GM18505 (cell line): ENCODE results near the gene KDM1A.
"Not testable (repeated sequence)": the region's sequence is repeated elsewhere in the genome, so short reads cannot be mapped to it uniquely, and the experiment has no call there.

ENCODE experiments used
- ATAC-seq: cut with Tn5 transposase; IDR thresholded peaks from one replicate; pipeline ENCODE4 v1.9.1; 2021; ENCODE audit not compliant: unreplicated experiment
- POLR2A ChIP-seq: IDR thresholded peaks from 4 replicates; pipeline ENCODE4 v1.6.1; 2011; ENCODE audit warnings: borderline replicate concordance; ENCODE audit not compliant: insufficient read depth, insufficient read length; ENCODE audit errors: extremely low read depth

Gene KDM1A

DNA sequence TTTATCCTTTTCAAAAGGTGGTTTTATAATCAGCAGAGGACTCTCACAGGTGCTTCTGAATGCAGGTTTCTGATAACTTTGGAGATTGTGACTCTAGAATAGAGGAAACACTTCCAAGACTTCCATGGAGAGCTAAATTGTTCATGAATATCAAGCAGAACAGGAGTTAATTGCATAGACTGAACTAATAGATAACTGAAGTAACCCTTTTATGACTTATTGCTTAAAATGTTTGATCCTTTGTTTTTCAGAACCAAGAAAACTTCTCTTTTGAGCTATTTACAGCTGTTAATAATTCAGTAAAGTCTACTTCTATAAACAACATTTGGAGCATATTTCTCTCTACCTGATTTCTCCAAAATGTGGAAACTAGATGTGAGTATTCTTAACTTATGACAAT lies 23.5 kb upstream of the KDM1A start:
- TF ChIP-seq POLR2A: no peak
- ATAC-seq: no peak

DNA sequence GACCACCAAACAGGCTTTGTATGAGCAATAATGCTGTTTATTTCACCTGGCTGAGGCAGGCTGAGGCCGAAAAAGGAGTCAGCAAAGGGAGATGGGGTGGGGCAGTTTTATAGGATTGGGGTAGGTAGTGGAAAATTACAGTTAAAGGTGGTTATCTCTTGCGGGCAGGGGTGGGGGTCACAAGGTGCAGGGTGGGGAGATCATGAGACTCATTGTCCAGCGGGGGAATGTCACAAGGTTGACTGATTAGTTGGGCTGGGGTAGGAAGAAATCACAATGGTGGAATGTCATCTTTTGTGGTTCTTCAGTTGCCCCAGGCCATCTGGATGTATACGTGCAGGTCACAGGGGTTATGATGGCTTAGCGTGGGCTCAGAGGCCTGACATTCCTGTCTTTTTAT lies 21.7 kb upstream of the KDM1A start:
- ATAC-seq: not testable (repeated sequence)

DNA sequence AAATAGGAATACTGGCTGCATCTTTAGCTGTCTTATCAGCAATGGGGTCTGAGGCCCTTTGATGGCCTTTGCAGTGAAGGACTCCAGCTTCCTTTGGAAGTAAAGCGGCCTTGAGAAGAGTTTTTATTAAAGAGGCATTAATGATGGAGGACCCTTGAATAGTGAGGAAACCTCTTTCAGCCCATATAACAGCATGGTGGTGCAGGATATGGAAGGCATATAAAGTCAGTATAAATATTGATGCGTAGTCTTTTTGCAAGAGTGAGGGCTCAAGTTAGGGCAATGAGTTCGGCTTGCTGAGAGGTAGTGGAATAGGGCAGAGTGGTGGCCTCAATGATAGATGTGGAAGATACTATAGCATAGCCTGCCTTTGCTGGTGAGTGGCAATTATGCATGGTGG lies 19.1 kb upstream of the KDM1A start:
- ATAC-seq: not testable (repeated sequence)

DNA sequence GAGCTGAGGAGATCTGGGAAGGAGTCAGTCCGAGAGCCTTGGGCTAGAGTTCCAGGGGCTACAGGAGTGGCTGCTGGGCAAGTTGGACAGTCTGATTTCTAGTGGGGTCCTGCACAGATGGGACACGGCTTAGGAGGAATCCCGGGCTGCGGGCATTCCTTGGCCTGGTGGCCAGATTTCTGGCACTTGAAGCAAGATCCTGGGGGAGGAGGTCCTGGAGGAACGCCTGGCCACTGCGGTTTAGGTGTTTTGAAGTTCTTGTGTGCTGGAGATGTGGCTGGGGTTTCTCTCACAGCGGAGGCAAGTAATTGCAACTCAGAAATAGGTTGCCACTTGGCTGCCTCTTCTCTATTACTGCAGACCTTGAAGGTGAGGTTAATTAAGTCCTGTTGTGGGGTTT lies 17.1 kb upstream of the KDM1A start:
- ATAC-seq: not testable (repeated sequence)

DNA sequence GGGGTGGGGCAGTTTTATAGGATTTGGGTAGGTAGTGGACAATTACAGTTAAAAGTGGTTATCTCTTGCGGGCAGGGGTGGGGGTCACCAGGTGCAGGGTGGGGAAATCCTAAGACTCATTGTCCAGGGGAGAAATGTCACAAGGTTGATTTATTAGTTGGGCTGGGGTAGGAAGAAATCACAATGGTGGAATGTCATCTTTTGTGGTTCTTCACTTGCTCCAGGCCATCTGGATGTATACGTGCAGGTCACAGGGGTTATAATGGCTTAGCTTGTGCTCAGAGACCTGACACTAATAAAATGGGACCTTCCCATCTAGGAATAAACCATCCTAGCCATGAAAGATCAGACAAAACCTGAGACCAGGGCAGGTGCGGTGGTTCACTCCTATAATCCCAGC lies 15.2 kb upstream of the KDM1A start:
- ATAC-seq: no peak
- TF ChIP-seq POLR2A: no peak

DNA sequence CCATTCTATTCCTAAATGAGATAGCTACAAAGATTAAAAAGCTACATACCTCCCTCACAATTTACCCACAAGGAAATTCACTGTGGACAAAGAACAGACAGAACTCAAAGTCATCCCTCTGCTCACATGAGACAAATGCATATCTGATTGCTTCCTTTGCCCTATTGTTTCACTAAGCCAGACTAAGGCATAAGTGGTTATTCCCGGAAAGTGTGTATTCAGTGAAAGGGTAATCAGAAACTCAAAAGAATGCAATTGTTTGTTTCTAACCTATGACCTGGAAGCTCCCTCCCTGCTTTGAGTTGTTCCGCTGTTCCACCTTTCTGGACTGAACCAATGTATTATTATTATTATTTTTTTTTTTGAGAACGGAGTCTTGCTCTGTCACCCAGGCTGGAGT lies 14.5 kb upstream of the KDM1A start:
- ATAC-seq: not testable (repeated sequence)

DNA sequence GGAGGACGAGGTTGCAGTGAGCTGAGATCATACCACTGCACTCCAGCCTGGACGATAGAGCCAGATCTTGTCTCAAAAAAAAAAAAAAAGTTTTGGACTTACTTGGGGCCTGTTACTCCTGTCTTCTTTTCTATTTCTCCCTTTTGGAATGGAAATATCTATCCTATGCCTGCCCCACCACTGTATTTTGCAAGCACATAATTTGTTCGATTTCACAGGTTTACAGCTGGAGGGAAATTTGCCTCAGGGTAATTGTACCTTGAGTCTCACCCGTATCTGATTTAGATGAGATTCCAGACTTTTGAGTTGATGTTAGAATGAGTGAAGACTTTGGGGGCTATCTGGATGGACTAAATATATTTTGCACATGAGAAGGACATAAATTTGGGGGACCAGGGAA lies 12.2 kb upstream of the KDM1A start:
- TF ChIP-seq POLR2A: no peak
- no peak for ATAC-seq

DNA sequence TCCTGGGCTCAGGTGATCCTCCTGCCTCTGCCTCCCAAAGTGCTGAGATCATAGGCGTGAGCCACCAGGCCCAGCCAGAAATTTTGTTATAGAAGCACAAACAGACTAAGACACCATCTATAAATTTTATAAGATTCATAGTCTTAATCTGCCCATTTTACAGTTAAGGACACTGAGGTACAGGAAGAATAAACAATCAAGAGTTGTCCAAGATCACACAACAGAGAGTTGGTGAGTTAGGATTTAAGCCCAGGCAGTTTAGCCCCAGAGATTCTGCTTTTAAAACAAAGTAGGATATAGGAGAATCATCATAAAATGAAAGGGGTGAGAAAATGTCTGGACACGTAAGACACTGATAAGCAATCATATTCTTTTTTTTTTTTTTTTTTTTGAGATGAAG lies 10.4 kb upstream of the KDM1A start:
- TF ChIP-seq POLR2A: no peak
- no peak for ATAC-seq

DNA sequence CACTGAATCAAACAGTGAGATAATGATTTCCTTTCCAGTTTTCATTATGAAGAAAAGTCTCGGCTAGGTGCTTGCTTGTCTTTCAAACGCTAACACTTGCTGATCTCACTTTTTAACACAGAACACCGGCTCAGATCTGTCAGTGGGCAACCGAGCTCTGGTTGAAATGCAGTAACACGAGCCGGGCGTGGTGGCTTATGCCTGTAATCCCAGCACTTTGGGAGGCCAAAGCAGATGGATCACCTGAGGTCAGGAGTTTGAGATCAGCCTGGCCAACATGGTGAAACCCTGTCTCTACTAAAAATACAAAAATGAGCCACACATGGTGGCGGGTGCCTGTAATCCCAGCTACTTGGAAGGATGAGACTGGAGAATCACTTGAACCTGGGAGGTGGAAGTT lies 9.2 kb upstream of the KDM1A start:
- ATAC-seq: not testable (repeated sequence)

DNA sequence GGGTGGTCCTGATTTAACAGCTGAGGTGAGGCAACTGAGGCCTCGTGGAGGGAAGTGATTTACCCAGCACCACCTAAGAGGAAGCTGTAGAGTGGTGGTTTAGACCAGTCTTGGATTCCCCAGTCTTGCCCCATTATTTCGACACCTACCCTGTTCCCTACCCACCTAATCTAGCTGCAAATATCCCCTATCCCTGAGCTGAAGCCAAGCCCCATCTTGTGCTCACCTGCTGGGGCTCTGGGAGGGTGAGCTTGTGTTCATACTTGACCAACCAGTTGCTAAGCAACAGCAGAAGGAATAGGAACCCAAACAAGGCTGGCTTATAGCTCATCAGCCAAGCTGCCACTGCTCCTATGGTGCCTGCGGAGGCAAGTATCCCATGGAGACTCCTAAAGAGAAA lies 5.6 kb upstream of the KDM1A start:
- TF ChIP-seq POLR2A: no peak
- no peak for ATAC-seq

DNA sequence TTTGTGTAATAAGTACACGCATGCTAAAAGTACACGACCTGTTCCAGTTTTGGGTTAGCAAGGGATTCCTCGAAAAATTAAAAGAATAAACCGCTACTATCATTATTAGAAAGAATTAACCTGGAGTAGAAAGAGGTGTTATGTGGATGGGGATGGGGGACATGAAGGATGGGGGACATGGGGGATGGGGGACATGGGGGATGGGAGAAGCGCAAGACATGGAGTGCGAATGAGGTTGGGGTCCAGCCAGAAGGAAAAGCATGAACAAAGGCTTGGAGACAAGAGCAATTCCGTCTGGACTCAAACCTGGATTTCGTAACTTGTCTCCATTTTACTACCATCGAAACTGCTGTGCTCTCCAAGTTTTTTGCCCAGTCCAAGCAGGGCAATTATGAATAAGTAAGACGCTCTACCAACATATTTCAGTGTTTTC lies 591 bp upstream of the KDM1A start:
- no peak for TF ChIP-seq POLR2A
- ATAC-seq: no peak

DNA sequence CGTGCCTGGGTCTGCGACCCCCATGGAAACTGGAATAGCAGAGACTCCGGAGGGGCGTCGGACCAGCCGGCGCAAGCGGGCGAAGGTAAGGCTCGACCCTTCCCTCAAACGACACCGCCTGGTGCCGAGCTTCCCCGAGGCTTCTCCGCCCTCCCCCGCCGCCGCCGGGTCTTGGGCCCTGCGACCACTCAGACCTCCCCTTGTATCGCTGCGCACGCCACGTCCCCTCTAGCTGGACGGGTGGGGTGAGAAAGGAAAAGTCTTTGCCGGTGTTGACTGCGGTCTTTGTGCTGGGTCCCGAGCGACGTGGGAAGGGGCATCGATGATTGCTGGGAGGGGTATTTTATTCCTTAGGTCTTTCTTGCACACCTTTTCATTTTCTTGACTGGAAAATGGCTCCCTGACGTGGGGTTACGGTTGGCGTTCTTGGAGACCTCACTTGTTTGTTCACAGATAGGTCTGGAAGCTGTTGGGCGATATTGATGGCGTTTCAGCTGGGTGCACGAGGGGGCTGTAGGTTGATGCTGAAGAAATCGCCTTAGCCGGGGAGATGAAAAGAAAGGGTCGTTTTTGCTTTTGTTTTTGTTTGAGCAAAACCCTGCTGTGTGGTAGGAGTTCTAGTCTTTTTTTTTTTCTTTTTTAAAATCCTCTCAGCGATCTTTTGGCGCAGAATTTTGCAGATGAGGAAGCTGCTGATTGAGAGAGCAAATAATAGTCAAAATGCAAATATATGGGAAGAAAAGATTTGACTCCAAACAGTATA lies 776 bp downstream of the KDM1A start:
- no peak for ATAC-seq
- TF ChIP-seq POLR2A: no peak

DNA sequence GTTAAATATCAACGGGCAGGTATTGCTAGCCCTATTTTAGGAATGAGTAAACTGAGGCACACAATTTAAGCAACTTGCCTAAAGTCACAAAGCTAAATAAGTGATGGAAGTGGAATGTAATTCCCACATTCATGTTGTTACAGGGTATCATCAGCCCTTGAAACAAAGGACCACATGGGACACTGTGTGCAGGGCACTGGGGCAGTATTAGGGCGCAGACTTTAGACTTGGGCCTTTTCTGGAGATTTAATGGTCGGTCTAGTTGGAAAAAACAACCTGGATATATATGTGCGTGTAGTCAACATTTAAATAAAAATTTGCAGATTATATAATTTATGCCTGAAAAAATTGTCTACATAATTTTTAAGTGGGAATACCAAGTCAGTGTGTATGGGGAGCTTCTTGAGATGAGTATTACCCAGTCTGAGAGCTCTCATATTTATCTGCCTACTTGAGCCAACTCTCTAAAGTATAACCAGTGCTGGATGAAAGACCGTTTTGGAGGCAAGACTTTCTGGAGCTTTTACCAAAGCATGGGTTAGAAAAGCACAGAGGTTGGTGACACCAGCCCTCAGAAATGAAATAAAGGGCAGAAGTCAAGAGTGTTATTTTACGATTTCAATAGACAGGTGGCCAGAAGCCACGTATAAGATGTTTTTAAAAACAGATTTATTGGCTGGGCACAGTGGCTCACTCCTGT lies 1.6 kb downstream of the KDM1A start:
- no peak for TF ChIP-seq POLR2A
- no peak for ATAC-seq

DNA sequence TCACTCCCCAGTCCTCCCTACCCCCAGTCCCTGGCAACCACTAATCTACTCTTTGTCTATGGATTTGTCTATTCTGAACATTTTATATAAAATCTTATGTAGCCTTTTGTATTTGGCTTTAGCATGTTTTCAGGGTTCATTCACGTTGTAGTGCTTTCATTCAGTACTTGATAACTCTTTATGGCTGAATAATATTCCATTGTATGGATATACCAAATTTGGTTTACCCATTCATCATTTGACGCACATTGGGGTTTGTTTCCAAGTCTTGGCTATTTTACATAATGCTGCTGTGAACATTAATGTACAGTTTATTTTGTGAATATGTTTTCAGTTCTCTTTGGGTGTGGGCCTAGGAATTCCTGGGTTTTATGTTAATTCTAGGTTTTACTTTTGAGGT lies 2.6 kb downstream of the KDM1A start:
- no peak for TF ChIP-seq POLR2A
- ATAC-seq: no peak
